Fibroblast of mammary gland (primary cell): ENCODE measurements around the gene IL1RAPL1.

Experiments
- DNase-seq: peaks from one replicate; pipeline ENCODE4 v3.0.0-alpha.2; 2010; ENCODE audit warnings: low read depth
- H3K4me3 ChIP-seq: 2 replicates; pipeline ENCODE4 v1.5.1; 2011; ENCODE audit warnings: low read depth, mild to moderate bottlenecking, low read length, moderate library complexity; ENCODE audit not compliant: control insufficient read depth
- CTCF ChIP-seq: conservative IDR thresholded peaks from 2 replicates; pipeline ENCODE4 v1.5.1; 2011; ENCODE audit warnings: low read depth, low read length, inconsistent platforms; ENCODE audit not compliant: control insufficient read depth, insufficient read depth

Gene IL1RAPL1

GRCh38 chrX:29824176-29824906, 1237.1 kb downstream of the IL1RAPL1 start:
- no peak overlapping the region for H3K4me3 ChIP-seq
- DNase-seq: no peak
- TF ChIP-seq CTCF: no peak

GRCh38 chrX:29826742-29827141, 1239.5 kb downstream of the IL1RAPL1 start:
- TF ChIP-seq CTCF: no peak
- DNase-seq: peak; percentile 4
- H3K4me3 ChIP-seq: no peak overlapping the region

GRCh38 chrX:29834311-29834710, 1247.1 kb downstream of the IL1RAPL1 start:
- TF ChIP-seq CTCF: no peak
- H3K4me3 ChIP-seq: no peak overlapping the region
- no peak for DNase-seq

GRCh38 chrX:29834764-29835163, 1247.5 kb downstream of the IL1RAPL1 start:
- DNase-seq: no peak
- TF ChIP-seq CTCF: no peak

GRCh38 chrX:29841750-29842149, 1254.5 kb downstream of the IL1RAPL1 start:
- peak; percentile 8 for DNase-seq
- H3K4me3 ChIP-seq: no peak overlapping the region
- TF ChIP-seq CTCF: no peak

More at GRCh38 chrX:29834764-29835163, 1247.5 kb downstream of the IL1RAPL1 start:
- no peak overlapping the region for H3K4me3 ChIP-seq

- TF ChIP-seq CTCF: no peak
- no peak for DNase-seq
- H3K4me3 ChIP-seq: no peak overlapping the region
Observed at GRCh38 chrX:29842552-29842951, 1255.3 kb downstream of the IL1RAPL1 start.
